CD4-positive, CD25-positive, alpha-beta regulatory T cell (primary cell): Measurements from ENCODE around the gene NOS1AP. TPM values are rescaled to one million over a fixed set of nuclear protein-coding genes. Genes with fewer than 3 reads are reported as not detected.

Experiments used
- ATAC-seq, 2 donors: fragments of 150-1000 bp; cut with Tn5 transposase; one replicate each; pipeline ENCODE4 v1.10.0; 2021; ENCODE audit warnings: low read depth in 2 of 2, moderate number of reproducible peaks in 2 of 2, moderate library complexity in 1 of 2
- DNase-seq, 3 donors: peaks; one replicate each; pipeline versions ENCODE4 v3.0.0 to v3.0.0-alpha.2; 2012 to 2022; ENCODE audit warnings: mixed read lengths in 1 of 3
- H3K27ac ChIP-seq: one replicate; pipeline ENCODE4 v1.7.0; 2013; ENCODE audit warnings: mild to moderate bottlenecking, low read length; ENCODE audit not compliant: insufficient read depth, poor library complexity, severe bottlenecking
- H3K27me3 ChIP-seq: one replicate; pipeline ENCODE4 v1.7.0; 2013; ENCODE audit warnings: low read length; ENCODE audit not compliant: control insufficient read depth, insufficient read depth
- H3K36me3 ChIP-seq: one replicate; pipeline ENCODE4 v1.7.0; 2013; ENCODE audit warnings: mild to moderate bottlenecking, low read length, moderate library complexity; ENCODE audit not compliant: control insufficient read depth, insufficient read depth
- H3K4me1 ChIP-seq: 2 replicates; pipeline ENCODE4 v1.7.0; 2013; ENCODE audit warnings: mild to moderate bottlenecking, low read length; ENCODE audit not compliant: insufficient read depth, control insufficient read depth, poor library complexity, severe bottlenecking
- H3K4me3 ChIP-seq: one replicate; pipeline ENCODE4 v1.7.0; 2013; ENCODE audit warnings: low read depth, mild to moderate bottlenecking, low read length, moderate library complexity
- H3K9me3 ChIP-seq, 2 experiments: 1 replicate in 1 of 2; 2 replicates in 1 of 2; pipeline ENCODE4 v1.7.0; 2013; ENCODE audit warnings: low read length in 2 of 2, mild to moderate bottlenecking in 1 of 2, moderate library complexity in 1 of 2; ENCODE audit not compliant: control insufficient read depth in 2 of 2
- H3K27ac Mint-ChIP-seq, 3 donors: one replicate each; pipeline ENCODE4 v1.8.0; 2020 to 2022; ENCODE audit warnings: mild to moderate bottlenecking in 3 of 3, mixed read lengths in 3 of 3, moderate library complexity in 2 of 3
- H3K27me3 Mint-ChIP-seq: one replicate; pipeline ENCODE4 v1.8.0; 2022; ENCODE audit warnings: mild to moderate bottlenecking, mixed read lengths
- H3K36me3 Mint-ChIP-seq: one replicate; pipeline ENCODE4 v1.8.0; 2020; ENCODE audit warnings: mixed read lengths
- H3K4me1 Mint-ChIP-seq, 4 donors: one replicate each; pipeline ENCODE4 v1.8.0; 2020 to 2022; ENCODE audit warnings: mixed read lengths in 4 of 4, mild to moderate bottlenecking in 1 of 4
- H3K4me3 Mint-ChIP-seq, 4 donors: one replicate each; pipeline ENCODE4 v1.8.0; 2020 to 2022; ENCODE audit warnings: mild to moderate bottlenecking in 4 of 4, mixed read lengths in 4 of 4, moderate library complexity in 3 of 4
- H3K9me3 Mint-ChIP-seq, 7 donors: one replicate each; pipeline ENCODE4 v1.8.0; 2020 to 2022; ENCODE audit warnings: mixed read lengths in 7 of 7, mild to moderate bottlenecking in 3 of 7, moderate library complexity in 2 of 7
- polyA plus RNA-seq, 4 donors: library from polyadenylated mRNA; unstranded; fragments of 300-500 nt; fragmentation: Illumina TruSeq; gene quantifications; one replicate each; pipeline ENCODE4 v1.2.3, GENCODE V29; 2021
- total RNA-seq: library from RNA; stranded (reverse); gene quantifications from one replicate; pipeline ENCODE4 v1.2.3, GENCODE V29; 2022

NOS1AP gene
- total and polyA plus RNA-seq, 5 donors from 2014 or later, result not detected

GRCh38 chr1:162370721-162371120, 301.2 kb downstream of the NOS1AP start:
- Histone ChIP-seq H3K9me3 (no peaks in the 10 kb centered on the region), H3K4me1 (no peaks in the 10 kb centered on the region), H3K27me3 (peaks cover 2% of the 10 kb centered on the region), H3K27ac (no peak overlapping the region), H3K36me3 (no peaks in the 10 kb centered on the region), H3K4me3 (no peak overlapping the region)
- Mint-ChIP-seq H3K4me3 (no peak overlapping the region), H3K27me3 (no peaks in the 10 kb centered on the region), H3K9me3 (peaks cover 0 to 2% (median 0%) of the 10 kb centered on the region in 7 donors), H3K4me1 (peaks cover 0 to 2% (median 0%) of the 10 kb centered on the region in 4 donors), H3K36me3 (no peaks in the 10 kb centered on the region), H3K27ac (no peak overlapping the region)
- ATAC-seq (no peak), DNase-seq (no peak)

GRCh38 chr1:162371611-162372010, 302.1 kb downstream of the NOS1AP start:
- H3K36me3 Mint-ChIP-seq, result no peaks in the 10 kb centered on the region
- DNase-seq (no peak), ATAC-seq (no peak)
- Histone ChIP-seq H3K9me3 (no peaks in the 10 kb centered on the region), H3K4me3 (no peak overlapping the region), H3K36me3 (no peaks in the 10 kb centered on the region), H3K27ac (no peak overlapping the region), H3K4me1 (no peaks in the 10 kb centered on the region), H3K27me3 (peaks cover 2% of the 10 kb centered on the region)
- H3K9me3 Mint-ChIP-seq, result peaks cover 0 to 2% (median 0%) of the 10 kb centered on the region in 7 donors
- H3K27me3 Mint-ChIP-seq, result no peaks in the 10 kb centered on the region
- H3K27ac Mint-ChIP-seq, result no peak overlapping the region
- H3K4me1 Mint-ChIP-seq, result peaks cover 0 to 2% (median 0%) of the 10 kb centered on the region in 4 donors
- no peak overlapping the region for H3K4me3 Mint-ChIP-seq

- Mint-ChIP-seq H3K27me3 (no peaks in the 10 kb centered on the region), H3K4me1 (peaks cover 0 to 2% (median 0%) of the 10 kb centered on the region in 4 donors), H3K4me3 (no peak overlapping the region), H3K36me3 (no peaks in the 10 kb centered on the region), H3K9me3 (peaks cover 0 to 2% (median 0%) of the 10 kb centered on the region in 7 donors), H3K27ac (no peak overlapping the region)
- DNase-seq (no peak), ATAC-seq (no peak)
- Histone ChIP-seq H3K27ac (no peak overlapping the region), H3K36me3 (no peaks in the 10 kb centered on the region), H3K4me3 (no peak overlapping the region), H3K27me3 (peaks cover 2% of the 10 kb centered on the region), H3K9me3 (no peaks in the 10 kb centered on the region), H3K4me1 (no peaks in the 10 kb centered on the region)
Measured at GRCh38 chr1:162372159-162373071, 302.9 kb downstream of the NOS1AP start.

GRCh38 chr1:162373072-162373427, 303.6 kb downstream of the NOS1AP start:
- H3K9me3 Mint-ChIP-seq, result peaks cover 0 to 2% (median 0%) of the 10 kb centered on the region in 7 donors
- no peaks in the 10 kb centered on the region for H3K4me1 ChIP-seq
- H3K36me3 Mint-ChIP-seq, result no peaks in the 10 kb centered on the region
- no peak overlapping the region for H3K4me3 Mint-ChIP-seq
- H3K27ac Mint-ChIP-seq, result no peak overlapping the region
- peaks cover 0 to 2% (median 0%) of the 10 kb centered on the region in 4 donors for H3K4me1 Mint-ChIP-seq
- H3K4me3 ChIP-seq, result no peak overlapping the region
- no peaks in the 10 kb centered on the region for H3K27me3 Mint-ChIP-seq
- no peaks in the 10 kb centered on the region for H3K36me3 ChIP-seq
- DNase-seq (no peak), ATAC-seq (no peak)
- no peak overlapping the region for H3K27ac ChIP-seq
- H3K9me3 ChIP-seq, result no peaks in the 10 kb centered on the region
- H3K27me3 ChIP-seq, result peaks cover 2% of the 10 kb centered on the region

GRCh38 chr1:162373541-162374260, 304.2 kb downstream of the NOS1AP start:
- H3K27ac ChIP-seq, result no peak overlapping the region
- Mint-ChIP-seq H3K4me3 (no peak overlapping the region), H3K9me3 (peaks cover 0 to 2% (median 0%) of the 10 kb centered on the region in 7 donors), H3K36me3 (no peaks in the 10 kb centered on the region), H3K27me3 (no peaks in the 10 kb centered on the region), H3K4me1 (peaks cover 0 to 2% (median 0%) of the 10 kb centered on the region in 4 donors), H3K27ac (no peak overlapping the region)
- no peaks in the 10 kb centered on the region for H3K9me3 ChIP-seq
- no peak for ATAC-seq
- H3K36me3 ChIP-seq, result no peaks in the 10 kb centered on the region
- no peak for DNase-seq
- H3K4me3 ChIP-seq, result no peak overlapping the region
- H3K27me3 ChIP-seq, result peaks cover 2% of the 10 kb centered on the region
- H3K4me1 ChIP-seq, result no peaks in the 10 kb centered on the region

GRCh38 chr1:162374406-162374805, 304.9 kb downstream of the NOS1AP start:
- Mint-ChIP-seq H3K9me3 (peaks cover 0 to 2% (median 0%) of the 10 kb centered on the region in 7 donors), H3K36me3 (no peaks in the 10 kb centered on the region), H3K4me1 (peaks cover 0 to 2% (median 0%) of the 10 kb centered on the region in 4 donors), H3K27ac (no peak overlapping the region), H3K4me3 (no peak overlapping the region), H3K27me3 (no peaks in the 10 kb centered on the region)
- Histone ChIP-seq H3K9me3 (no peaks in the 10 kb centered on the region), H3K27me3 (peaks cover 2% of the 10 kb centered on the region), H3K36me3 (no peaks in the 10 kb centered on the region), H3K27ac (no peak overlapping the region), H3K4me3 (no peak overlapping the region), H3K4me1 (no peaks in the 10 kb centered on the region)
- DNase-seq (no peak), ATAC-seq (no peak)

- Histone ChIP-seq H3K9me3 (no peaks in the 10 kb centered on the region), H3K4me3 (no peak overlapping the region), H3K27me3 (no peaks in the 10 kb centered on the region), H3K27ac (no peak overlapping the region), H3K36me3 (no peaks in the 10 kb centered on the region), H3K4me1 (no peaks in the 10 kb centered on the region)
- no peaks in the 10 kb centered on the region for H3K27me3 Mint-ChIP-seq
- H3K9me3 Mint-ChIP-seq, result peaks cover 0 to 2% (median 0%) of the 10 kb centered on the region in 7 donors
- no peak overlapping the region for H3K27ac Mint-ChIP-seq
- peaks cover 0 to 2% (median 0%) of the 10 kb centered on the region in 4 donors for H3K4me1 Mint-ChIP-seq
- no peak for DNase-seq
- no peak for ATAC-seq
- no peaks in the 10 kb centered on the region for H3K36me3 Mint-ChIP-seq
- no peak overlapping the region for H3K4me3 Mint-ChIP-seq
Measured at GRCh38 chr1:162375463-162375862, 306.0 kb downstream of the NOS1AP start.
